ENCODE measurements around the gene SDF2.
"Not testable (repeated sequence)": the region's sequence is repeated elsewhere in the genome, so short reads cannot be mapped to it uniquely, and the experiment has no call there.

DNA sequence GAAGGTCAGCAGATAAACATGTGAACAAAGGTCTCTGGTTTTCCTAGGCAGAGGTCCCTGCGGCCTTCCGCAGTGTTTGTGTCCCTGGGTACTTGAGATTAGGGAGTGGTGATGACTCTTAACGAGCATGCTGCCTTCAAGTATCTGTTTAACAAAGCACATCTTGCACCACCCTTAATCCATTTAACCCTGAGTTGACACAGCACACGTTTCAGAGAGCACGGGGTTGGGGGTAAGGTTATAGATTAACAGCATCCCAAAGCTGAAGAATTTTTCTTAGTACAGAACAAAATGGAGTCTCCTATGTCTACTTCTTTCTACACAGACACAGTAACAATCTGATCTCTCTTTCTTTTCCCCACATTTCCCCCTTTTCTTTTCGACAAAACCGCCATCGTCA is 3.4 kb downstream of the SDF2 start:
- TF ChIP-seq PKNOX1 (IDR thresholded peaks at IDR 0.05); GATAD2B (conservative IDR thresholded peaks at IDR 0.05; ENCODE audit: low read depth); POLR2AphosphoS5 (IDR thresholded peaks at IDR 0.05; ENCODE audit: low read length); HDAC2 (IDR thresholded peaks at IDR 0.05); MXI1 (IDR thresholded peaks at IDR 0.05; ENCODE audit: low read depth, low read length); CTCF (IDR thresholded peaks at IDR 0.05 in 2 of 3, conservative IDR thresholded peaks at IDR 0.05 in 1 of 3; ENCODE audit: control insufficient read depth in 2 of 3, extremely low read depth in 1 of 3, insufficient read depth in 1 of 3, low read depth in 3 of 3, low read length in 3 of 3); MAX (IDR thresholded peaks at IDR 0.05; ENCODE audit: low read depth, low read length); POLR2A (IDR thresholded peaks at IDR 0.05; ENCODE audit: low read depth, low read length); STAT1 (conservative IDR thresholded peaks at IDR 0.05): not testable (repeated sequence)
- TF ChIP-seq, protein P1, sequence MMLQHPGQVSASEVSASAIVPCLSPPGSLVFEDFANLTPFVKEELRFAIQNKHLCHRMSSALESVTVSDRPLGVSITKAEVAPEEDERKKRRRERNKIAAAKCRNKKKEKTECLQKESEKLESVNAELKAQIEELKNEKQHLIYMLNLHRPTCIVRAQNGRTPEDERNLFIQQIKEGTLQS (IDR thresholded peaks at IDR 0.05; ENCODE audit: borderline replicate concordance, extremely low read depth, low read depth, low read length), result not testable (repeated sequence)

Measured in GM12878 (cell line).